ENCODE measurements around the gene PLEKHH3. TPM values are rescaled to one million over a fixed set of nuclear protein-coding genes. Genes with fewer than 3 reads are reported as not detected.

PLEKHH3 gene
- total and polyA plus RNA-seq, 11 donors, result 17.8 to 25.9 (median 21.3) TPM

- TF ChIP-seq CTCF (IDR thresholded peaks at IDR 0.05) (no peak), POLR2A (IDR thresholded peaks at IDR 0.05) (no peak)
- DNase-seq (peak; percentile 64 to 77 (median 69)), ATAC-seq (peak in 1 of 4 donors; percentile 1)
- peaks cover 0 to 14% (median 0%) of the 10 kb centered on the region in 9 donors for H3K27me3 ChIP-seq
- intact Hi-C loops (cut with DNase I), result loop anchor here in 3 of 10 donors (5.0 to 10.0 kb wide), 2 partner anchors 75 to 97 kb away; partner anchors contain the start of genes RETREG3 (in 3 of the 3) and TUBG1 (in 3 of the 3)
- H3K4me1 ChIP-seq, result peaks cover 2 to 68% (median 61%) of the 10 kb centered on the region in 12 donors
- peaks cover 0 to 24% (median 5%) of the 10 kb centered on the region in 9 donors for H3K36me3 ChIP-seq
- H3K4me3 ChIP-seq, result peak within 1 kb of the TSS in 11 of 12 donors; percentile 13 to 70 (median 50)
- H3K9me3 ChIP-seq, result no peaks in the 10 kb centered on the region
- WGBS, 4 donors, result 13 to 15% (median 14%) methylated on average over 22 of the region's 22 CpGs
- peak within 1 kb of the TSS in 11 of 12 donors; percentile 22 to 75 (median 65) for H3K27ac ChIP-seq
These were observed 5.4 kb upstream of the PLEKHH3 start, which contains the start of gene CNTNAP1 for GRCh38 chr17:42681976-42682721. TSS of gene CNTNAP1 (plus strand) at chr17:42682531. CDS start at chr17:42682830, 299 bp downstream.

DNA sequence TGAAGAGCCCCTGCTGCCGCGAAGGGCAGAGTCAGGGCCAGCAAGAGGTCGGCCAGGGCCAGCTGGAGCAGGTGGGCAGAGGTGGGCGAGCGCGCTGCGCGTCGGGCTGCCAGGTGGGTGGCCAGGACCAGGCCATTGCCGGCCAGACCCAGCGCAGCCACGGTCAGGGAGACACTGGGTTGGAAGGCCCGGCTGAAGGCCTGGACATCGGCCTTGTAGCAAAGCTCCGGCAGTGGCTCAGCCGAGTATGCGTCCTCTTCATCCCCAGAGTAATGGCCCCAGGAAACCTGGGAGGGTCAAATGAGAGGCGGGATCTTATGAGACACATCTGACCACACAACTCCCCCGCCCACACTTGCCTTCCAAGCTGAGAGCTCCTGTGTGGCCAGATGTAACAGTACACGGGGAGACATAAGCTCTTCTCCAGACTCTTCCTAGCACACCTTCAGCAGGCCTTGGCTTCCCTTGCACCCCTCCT lies 3.6 kb upstream of the PLEKHH3 start:
- H3K27ac ChIP-seq, result peak overlapping the region; percentile 76 to 99 (median 96)
- peaks cover 0 to 22% (median 0%) of the 10 kb centered on the region in 9 donors for H3K27me3 ChIP-seq
- WGBS, 4 donors, result 39 to 49% (median 46%) methylated on average over 17 to 20 of the region's 20 CpGs
- TF ChIP-seq POLR2A (IDR thresholded peaks at IDR 0.05), result no peak
- ATAC-seq (no peak), DNase-seq (peak in 4 of 5 donors; percentile 42 to 72 (median 52))
- no peaks in the 10 kb centered on the region for H3K9me3 ChIP-seq
- peaks cover 2 to 78% (median 61%) of the 10 kb centered on the region in 12 donors for H3K4me1 ChIP-seq
- H3K36me3 ChIP-seq, result peaks cover 0 to 8% (median 4%) of the 10 kb centered on the region in 9 donors
- H3K4me3 ChIP-seq, result peak overlapping the region in 11 of 12 donors; percentile 35 to 97 (median 88)
- intact Hi-C loops (cut with DNase I), result loop anchor here in 3 of 10 donors (5.0 to 10.0 kb wide), 2 partner anchors 73 to 96 kb away; partner anchors contain the start of genes RETREG3 (in 3 of the 3) and TUBG1 (in 3 of the 3)

- Histone ChIP-seq H3K4me3 (peak overlapping the region; percentile 19 to 97 (median 85)), H3K9me3 (no peaks in the 10 kb centered on the region), H3K27me3 (peaks cover 0 to 25% (median 0%) of the 10 kb centered on the region in 9 donors), H3K4me1 (peaks cover 2 to 85% (median 66%) of the 10 kb centered on the region in 12 donors), H3K27ac (peak overlapping the region; percentile 76 to 99 (median 96)), H3K36me3 (peaks cover 0 to 2% (median 0%) of the 10 kb centered on the region in 9 donors)
- DNase-seq, result peak; percentile 79 to 92 (median 85)
- intact Hi-C loops (cut with DNase I), result loop anchor here (1.0 to 10.0 kb wide), 8 partner anchors 61 to 102 kb away; partner anchors contain the start of genes RETREG3 (in 5 of the 10), TUBG1 (in 5 of the 10) and PSMC3IP (in 2 of the 10)
- WGBS, 4 donors, result 1 to 4% (median 3%) methylated on average over 16 to 78 of the region's 78 CpGs
- ATAC-seq, result peak; percentile 5 to 50 (median 40)
- peak in 1 of 2 donors; percentile 43 for TF ChIP-seq POLR2A (IDR thresholded peaks at IDR 0.05)
- TF ChIP-seq CTCF (IDR thresholded peaks at IDR 0.05), result peak; percentile 82 to 98 (median 92)
These were observed 2.9 kb upstream of the PLEKHH3 start for GRCh38 chr17:42679492-42680330.

DNA sequence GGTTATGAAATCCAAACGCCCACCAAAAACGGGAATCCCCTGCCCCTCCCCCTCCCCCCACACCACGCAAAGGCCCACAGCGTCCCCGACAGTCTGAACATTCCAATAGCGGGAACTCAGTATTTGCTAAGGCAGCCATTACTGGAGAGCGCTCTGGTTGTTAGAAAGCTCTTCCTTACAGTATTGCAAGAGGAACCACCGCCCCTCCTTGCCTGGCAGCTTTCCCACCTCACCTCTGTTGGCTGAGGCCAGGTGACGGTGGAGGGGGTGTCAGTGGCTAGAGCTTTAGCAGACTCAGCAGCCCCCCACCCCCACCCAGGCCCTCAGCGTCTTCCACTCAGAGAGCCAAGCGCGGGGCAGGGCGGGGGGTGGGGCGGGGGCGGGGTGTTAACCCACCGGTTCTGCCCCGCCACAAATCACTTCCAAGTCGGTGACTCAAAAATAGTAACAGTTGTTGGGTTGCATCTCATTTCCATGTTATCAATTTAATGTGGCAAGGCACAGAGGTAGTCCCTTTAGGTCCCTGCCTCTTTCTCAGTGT lies 2.2 kb upstream of the PLEKHH3 start:
- DNase-seq (peak in 2 of 5 donors; percentile 52 to 66), ATAC-seq (no peak)
- intact Hi-C loops (cut with DNase I), result loop anchor here in 9 of 10 donors (1.0 to 10.0 kb wide), 7 partner anchors 60 to 102 kb away; partner anchors contain the start of genes RETREG3 (in 3 of the 9), TUBG1 (in 3 of the 9) and PSMC3IP (in 2 of the 9)
- H3K9me3 ChIP-seq, result no peaks in the 10 kb centered on the region
- 2 to 4% (median 3%) methylated on average over 10 to 18 of the region's 18 CpGs for WGBS, 4 donors
- H3K4me1 ChIP-seq, result peaks cover 2 to 90% (median 70%) of the 10 kb centered on the region in 12 donors
- H3K4me3 ChIP-seq, result peak overlapping the region; percentile 19 to 97 (median 85)
- TF ChIP-seq POLR2A (IDR thresholded peaks at IDR 0.05) (no peak), CTCF (IDR thresholded peaks at IDR 0.05) (peak in 1 of 12 donors; percentile 6)
- peak overlapping the region; percentile 76 to 99 (median 96) for H3K27ac ChIP-seq
- H3K27me3 ChIP-seq, result peaks cover 0 to 29% (median 0%) of the 10 kb centered on the region in 9 donors
- no peaks in the 10 kb centered on the region for H3K36me3 ChIP-seq
